Measurements from ENCODE around the gene KRTAP1-3.

Gene KRTAP1-3

DNA sequence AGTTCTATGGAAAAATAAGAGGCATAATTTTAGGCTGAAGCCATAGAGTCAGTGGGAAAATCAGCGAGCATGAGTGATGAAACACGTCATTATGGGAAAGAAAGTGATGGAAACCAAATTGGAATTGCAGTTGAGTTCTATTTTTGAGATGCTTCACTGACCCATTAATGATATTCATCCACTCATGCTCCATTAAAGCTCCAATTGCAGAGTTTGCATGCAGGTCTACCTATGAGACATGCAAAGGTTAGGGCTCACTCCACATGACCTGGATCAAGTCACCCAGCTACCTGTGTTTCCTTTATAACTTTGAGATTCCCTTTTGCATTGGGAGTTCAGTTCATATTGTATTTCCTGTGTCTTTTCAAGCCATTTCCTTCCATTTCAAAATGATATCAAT, 39.0 kb upstream of the KRTAP1-3 start:
- Histone ChIP-seq H3K9ac (ENCODE audit: low read length) (no peak overlapping the region), H3K27me3 (ENCODE audit: low read depth, low read length) (peaks cover 13% of the 10 kb centered on the region; the same call in 1 of the 2 replicates), H3K36me3 (replicated peaks; ENCODE audit: low read depth, low read length) (no peaks in the 10 kb centered on the region), H3K9me3 (ENCODE audit: insufficient read depth, low read length) (no peaks in the 10 kb centered on the region), H2AFZ (ENCODE audit: low read depth, low read length) (no peak overlapping the region), H3K4me1 (ENCODE audit: low read length) (no peaks in the 10 kb centered on the region), H4K20me1 (ENCODE audit: insufficient read depth, low read length) (no peaks in the 10 kb centered on the region), H3K27ac (ENCODE audit: low read length) (no peak overlapping the region), H3K79me2 (ENCODE audit: low read length) (no peaks in the 10 kb centered on the region), H3K4me3 (ENCODE audit: low read length) (no peak overlapping the region), H3K4me2 (ENCODE audit: low read length) (no peak overlapping the region)
- TF ChIP-seq, protein P1, sequence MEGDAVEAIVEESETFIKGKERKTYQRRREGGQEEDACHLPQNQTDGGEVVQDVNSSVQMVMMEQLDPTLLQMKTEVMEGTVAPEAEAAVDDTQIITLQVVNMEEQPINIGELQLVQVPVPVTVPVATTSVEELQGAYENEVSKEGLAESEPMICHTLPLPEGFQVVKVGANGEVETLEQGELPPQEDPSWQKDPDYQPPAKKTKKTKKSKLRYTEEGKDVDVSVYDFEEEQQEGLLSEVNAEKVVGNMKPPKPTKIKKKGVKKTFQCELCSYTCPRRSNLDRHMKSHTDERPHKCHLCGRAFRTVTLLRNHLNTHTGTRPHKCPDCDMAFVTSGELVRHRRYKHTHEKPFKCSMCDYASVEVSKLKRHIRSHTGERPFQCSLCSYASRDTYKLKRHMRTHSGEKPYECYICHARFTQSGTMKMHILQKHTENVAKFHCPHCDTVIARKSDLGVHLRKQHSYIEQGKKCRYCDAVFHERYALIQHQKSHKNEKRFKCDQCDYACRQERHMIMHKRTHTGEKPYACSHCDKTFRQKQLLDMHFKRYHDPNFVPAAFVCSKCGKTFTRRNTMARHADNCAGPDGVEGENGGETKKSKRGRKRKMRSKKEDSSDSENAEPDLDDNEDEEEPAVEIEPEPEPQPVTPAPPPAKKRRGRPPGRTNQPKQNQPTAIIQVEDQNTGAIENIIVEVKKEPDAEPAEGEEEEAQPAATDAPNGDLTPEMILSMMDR (IDR thresholded peaks at IDR 0.05; ENCODE audit: low read depth, low read length) = no peak
- no peak for TF ChIP-seq EZH2phosphoT487 (IDR thresholded peaks at IDR 0.05; ENCODE audit: low read depth)

DNA sequence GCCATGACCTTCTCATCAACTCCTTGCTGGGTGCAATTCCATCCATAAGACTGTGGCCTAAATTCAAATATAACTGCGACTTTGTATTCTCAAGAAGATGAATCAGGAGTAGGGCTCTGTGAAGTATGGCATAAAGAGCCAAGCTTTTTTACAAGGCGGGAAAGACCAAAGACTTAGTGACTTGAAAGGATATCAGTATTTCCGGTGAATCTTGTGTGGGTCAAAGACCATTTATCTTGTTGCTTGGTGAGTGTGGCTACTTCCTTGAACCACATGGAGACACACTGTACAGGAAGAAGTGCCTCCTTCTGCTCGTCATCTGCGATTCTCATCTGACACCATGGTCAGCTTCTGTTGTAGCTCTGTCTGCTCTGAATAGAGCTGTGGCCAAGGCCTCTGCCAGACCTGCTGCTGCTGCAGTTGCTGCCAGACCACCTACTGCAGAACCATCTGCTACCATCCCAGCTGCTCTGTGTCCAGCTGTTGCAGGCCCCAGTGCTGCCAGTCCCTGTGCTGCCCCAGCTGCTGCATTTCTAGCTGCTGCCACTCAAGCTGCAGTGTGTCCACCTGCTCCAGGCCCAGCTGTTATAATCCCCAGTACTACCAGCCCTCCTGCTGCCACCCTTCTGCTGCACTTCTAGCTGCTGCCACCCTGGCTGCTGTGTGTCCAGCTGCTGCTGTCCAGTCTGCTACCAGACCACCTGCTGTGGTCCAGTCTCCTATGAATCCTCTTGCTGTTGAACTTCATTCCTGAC, 37.1 kb upstream of the KRTAP1-3 start:
- H2AFZ ChIP-seq (ENCODE audit: low read depth, low read length) = no peak overlapping the region
- no peaks in the 10 kb centered on the region for H3K9me3 ChIP-seq (ENCODE audit: insufficient read depth, low read length)
- H3K9ac ChIP-seq (ENCODE audit: low read length) = no peak overlapping the region
- H3K36me3 ChIP-seq (replicated peaks; ENCODE audit: low read depth, low read length) = no peaks in the 10 kb centered on the region
- H3K4me3 ChIP-seq (ENCODE audit: low read length) = no peak overlapping the region
- H3K79me2 ChIP-seq (ENCODE audit: low read length) = no peaks in the 10 kb centered on the region
- H3K27me3 ChIP-seq (ENCODE audit: low read depth, low read length) = peaks cover 13% of the 10 kb centered on the region; the same call in 1 of the 2 replicates
- TF ChIP-seq, protein P1 (IDR thresholded peaks at IDR 0.05; ENCODE audit: low read depth, low read length) = no peak
- TF ChIP-seq EZH2phosphoT487 (IDR thresholded peaks at IDR 0.05; ENCODE audit: low read depth) = no peak
- no peak overlapping the region for H3K4me2 ChIP-seq (ENCODE audit: low read length)
- H4K20me1 ChIP-seq (ENCODE audit: insufficient read depth, low read length) = no peaks in the 10 kb centered on the region
- H3K4me1 ChIP-seq (ENCODE audit: low read length) = no peaks in the 10 kb centered on the region
- H3K27ac ChIP-seq (ENCODE audit: low read length) = no peak overlapping the region

DNA sequence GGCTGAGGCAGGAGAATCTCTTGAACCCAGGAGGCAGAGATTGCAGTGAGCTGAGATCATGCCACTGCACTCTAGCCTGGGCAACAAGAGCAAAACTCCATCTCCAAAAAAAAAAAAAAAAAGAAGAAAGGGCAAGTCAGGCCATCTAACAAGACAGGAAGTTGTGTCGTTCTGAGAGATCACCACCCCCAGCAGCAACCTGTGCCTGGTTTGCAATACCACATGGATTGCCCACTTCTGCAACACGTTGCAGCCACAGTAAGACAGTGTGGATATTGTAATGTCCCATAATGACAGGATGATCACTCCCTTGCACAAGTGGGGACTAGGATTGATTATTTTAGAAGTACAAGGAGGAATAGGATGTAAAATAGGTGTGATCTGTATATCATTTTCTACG, 34.4 kb upstream of the KRTAP1-3 start:
- TF ChIP-seq, protein P1 (IDR thresholded peaks at IDR 0.05; ENCODE audit: low read depth, low read length) = no peak
- no peak for TF ChIP-seq EZH2phosphoT487 (IDR thresholded peaks at IDR 0.05; ENCODE audit: low read depth)
- H3K4me1 ChIP-seq (ENCODE audit: low read length) = no peaks in the 10 kb centered on the region

DNA sequence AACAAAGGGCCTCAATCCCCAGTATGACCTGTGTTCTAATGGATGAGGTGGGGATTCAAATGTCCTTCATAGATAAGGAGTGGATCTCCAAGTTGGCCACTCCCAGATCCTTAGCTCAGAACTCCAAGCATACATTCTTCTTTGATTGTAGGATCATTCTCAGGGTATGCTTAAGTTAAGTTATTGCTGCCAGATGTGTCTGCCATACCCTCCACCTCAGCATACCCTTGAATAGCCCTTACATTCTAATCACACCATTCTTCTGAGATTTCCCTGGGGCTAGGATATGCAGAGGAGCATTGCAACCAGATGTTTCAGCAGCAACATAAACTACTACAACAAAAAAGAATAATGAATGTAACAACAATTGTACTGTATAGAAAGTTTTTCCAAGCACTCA, 32.6 kb upstream of the KRTAP1-3 start:
- Histone ChIP-seq H3K27ac (ENCODE audit: low read length) (no peak overlapping the region), H3K4me1 (ENCODE audit: low read length) (no peaks in the 10 kb centered on the region), H3K79me2 (ENCODE audit: low read length) (no peaks in the 10 kb centered on the region), H4K20me1 (ENCODE audit: insufficient read depth, low read length) (no peaks in the 10 kb centered on the region), H3K9ac (ENCODE audit: low read length) (no peak overlapping the region), H3K4me2 (ENCODE audit: low read length) (no peak overlapping the region), H3K9me3 (ENCODE audit: insufficient read depth, low read length) (no peaks in the 10 kb centered on the region), H3K4me3 (ENCODE audit: low read length) (no peak overlapping the region), H2AFZ (ENCODE audit: low read depth, low read length) (no peak overlapping the region), H3K27me3 (ENCODE audit: low read depth, low read length) (peaks cover 3% of the 10 kb centered on the region), H3K36me3 (replicated peaks; ENCODE audit: low read depth, low read length) (no peaks in the 10 kb centered on the region)
- no peak for TF ChIP-seq EZH2phosphoT487 (IDR thresholded peaks at IDR 0.05; ENCODE audit: low read depth)
- TF ChIP-seq, protein P1 (IDR thresholded peaks at IDR 0.05; ENCODE audit: low read depth, low read length) = no peak

More for the DNA sequence above, 34.4 kb upstream of the KRTAP1-3 start:
- Histone ChIP-seq H3K9ac (ENCODE audit: low read length) (no peak overlapping the region), H3K79me2 (ENCODE audit: low read length) (no peaks in the 10 kb centered on the region), H3K27me3 (ENCODE audit: low read depth, low read length) (no peaks in the 10 kb centered on the region; the same call in 1 of the 2 replicates), H2AFZ (ENCODE audit: low read depth, low read length) (no peak overlapping the region), H3K9me3 (ENCODE audit: insufficient read depth, low read length) (no peaks in the 10 kb centered on the region), H4K20me1 (ENCODE audit: insufficient read depth, low read length) (no peaks in the 10 kb centered on the region), H3K4me3 (ENCODE audit: low read length) (no peak overlapping the region), H3K4me2 (ENCODE audit: low read length) (no peak overlapping the region), H3K36me3 (replicated peaks; ENCODE audit: low read depth, low read length) (no peaks in the 10 kb centered on the region), H3K27ac (ENCODE audit: low read length) (no peak overlapping the region)
